Cardiac muscle cell (in vitro differentiated cells and primary cell): ENCODE results near the gene SF3A2. TPM values are rescaled to one million over a fixed set of nuclear protein-coding genes. Genes with fewer than 3 reads are reported as not detected.

Experiments
- DNase-seq, 2 donors: peaks; one replicate each; pipeline versions ENCODE4 v3.0.0 to v3.0.0-alpha.2; 2010 to 2017; ENCODE audit warnings: low read depth in 1 of 2, low spot score in 1 of 2
- H3K27ac ChIP-seq: fragments of 200-600 bp; sonication (generic); 2 replicates; pipeline ENCODE4 v1.5.1; 2016
- H3K27me3 ChIP-seq: fragments of 200-600 bp; sonication (generic); 2 replicates; pipeline ENCODE4 v1.6.0; 2016; ENCODE audit warnings: control low read depth
- H3K36me3 ChIP-seq: fragments of 200-600 bp; sonication (generic); 2 replicates; pipeline ENCODE4 v1.5.1; 2016; ENCODE audit warnings: control low read depth
- H3K4me1 ChIP-seq: fragments of 200-600 bp; sonication (generic); 2 replicates; pipeline ENCODE4 v1.8.1; 2017; ENCODE audit warnings: low read depth, mild to moderate bottlenecking, mixed run types
- H3K4me3 ChIP-seq: fragments of 200-600 bp; sonication (generic); 2 replicates; pipeline ENCODE4 v1.5.1; 2016; ENCODE audit warnings: mild to moderate bottlenecking
- H3K9me3 ChIP-seq: fragments of 200-600 bp; sonication (generic); 2 replicates; pipeline ENCODE4 v1.5.1; 2017; ENCODE audit warnings: low read depth, mild to moderate bottlenecking, control low read depth
- CTCF ChIP-seq: IDR thresholded peaks from 2 replicates; pipeline ENCODE4 v1.5.1; 2012; ENCODE audit warnings: low read depth, mild to moderate bottlenecking, low read length
- polyA plus RNA-seq: library from polyadenylated mRNA; unstranded; fragments of >200 nt; fragmentation: Nextera tagmentation; extraction: Ambion mirVana; gene quantifications from 2 replicates; pipeline ENCODE4 v1.2.1, GENCODE V29; 2016
- total RNA-seq: library from RNA; depleted of rRNA; stranded (reverse); fragments of >200 nt; gene quantifications from 2 replicates; pipeline ENCODE4 v1.2.3, GENCODE V29; 2016

SF3A2 gene
- total and polyA plus RNA-seq, 2 experiments from 2014 or later: 60.6 to 111 TPM

GRCh38 chr19:2255112-2255845 is 18.7 kb downstream of the SF3A2 start:
- H3K9me3 ChIP-seq: no peaks in the 10 kb centered on the region
- no peak overlapping the region for H3K4me3 ChIP-seq
- H3K27ac ChIP-seq: no peak overlapping the region
- no peak for TF ChIP-seq CTCF
- no peak for DNase-seq
- H3K27me3 ChIP-seq: peaks cover 24% of the 10 kb centered on the region
- H3K36me3 ChIP-seq: no peaks in the 10 kb centered on the region
- H3K4me1 ChIP-seq: peaks cover 3% of the 10 kb centered on the region

- peaks cover 18% of the 10 kb centered on the region for H3K27me3 ChIP-seq
- TF ChIP-seq CTCF: no peak
- peaks cover 3% of the 10 kb centered on the region for H3K4me1 ChIP-seq
- no peaks in the 10 kb centered on the region for H3K36me3 ChIP-seq
- DNase-seq: no peak
- no peaks in the 10 kb centered on the region for H3K9me3 ChIP-seq
- no peak within 1 kb of the TSS for H3K27ac ChIP-seq
- no peak within 1 kb of the TSS for H3K4me3 ChIP-seq
Measured at GRCh38 chr19:2255982-2256685, 19.5 kb downstream of the SF3A2 start, which contains the start of gene JSRP1. TSS of gene JSRP1 (minus strand) at chr19:2256417. CDS start at chr19:2255314, 1,103 bp downstream.

GRCh38 chr19:2259336-2259735 is 22.7 kb downstream of the SF3A2 start:
- no peaks in the 10 kb centered on the region for H3K9me3 ChIP-seq
- no peak overlapping the region for H3K27ac ChIP-seq
- H3K4me3 ChIP-seq: no peak overlapping the region
- no peaks in the 10 kb centered on the region for H3K4me1 ChIP-seq
- H3K36me3 ChIP-seq: no peaks in the 10 kb centered on the region
- DNase-seq: no peak
- H3K27me3 ChIP-seq: no peaks in the 10 kb centered on the region
- no peak for TF ChIP-seq CTCF

DNA sequence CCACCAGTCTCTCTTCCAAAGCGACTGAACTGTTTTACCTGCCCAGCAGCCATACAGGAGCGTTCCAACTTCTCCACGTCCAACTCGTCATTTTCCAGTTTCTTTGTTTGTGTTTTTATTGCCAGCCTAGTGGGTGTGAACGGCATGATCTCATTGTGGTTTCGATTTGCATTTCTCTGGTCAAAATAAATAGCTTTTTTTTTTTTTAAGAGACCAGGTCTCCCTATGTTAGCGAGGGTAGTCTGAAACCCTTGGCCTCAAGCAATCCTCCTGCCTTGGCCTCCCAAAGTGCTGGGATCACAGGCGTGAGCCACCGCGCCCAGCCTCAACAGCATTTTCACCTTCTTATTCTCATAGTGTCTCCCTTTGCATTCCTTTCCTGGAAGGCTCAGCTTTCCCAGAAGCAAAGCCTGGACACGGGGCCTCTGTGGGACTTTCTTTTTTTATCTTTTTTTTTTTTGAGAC is 23.7 kb downstream of the SF3A2 start:
- no peak for DNase-seq
- Histone ChIP-seq H3K27ac (no peak overlapping the region), H3K4me3 (no peak overlapping the region), H3K4me1 (no peaks in the 10 kb centered on the region), H3K36me3 (no peaks in the 10 kb centered on the region), H3K27me3 (no peaks in the 10 kb centered on the region), H3K9me3 (no peaks in the 10 kb centered on the region)
- TF ChIP-seq CTCF: no peak

- no peak overlapping the region for H3K4me3 ChIP-seq
- H3K9me3 ChIP-seq: no peaks in the 10 kb centered on the region
- H3K27me3 ChIP-seq: no peaks in the 10 kb centered on the region
- H3K27ac ChIP-seq: no peak overlapping the region
- no peaks in the 10 kb centered on the region for H3K36me3 ChIP-seq
- TF ChIP-seq CTCF: peak; percentile 73
- H3K4me1 ChIP-seq: no peaks in the 10 kb centered on the region
- DNase-seq: peak; percentile 29 to 56
Measured at GRCh38 chr19:2261438-2262172, 25.0 kb downstream of the SF3A2 start.
